ENCODE measurements around the gene KDSR.
A peak's percentile ranks its signal among the peaks of the same experiment; 100 is the strongest.

- TF ChIP-seq, protein P1, sequence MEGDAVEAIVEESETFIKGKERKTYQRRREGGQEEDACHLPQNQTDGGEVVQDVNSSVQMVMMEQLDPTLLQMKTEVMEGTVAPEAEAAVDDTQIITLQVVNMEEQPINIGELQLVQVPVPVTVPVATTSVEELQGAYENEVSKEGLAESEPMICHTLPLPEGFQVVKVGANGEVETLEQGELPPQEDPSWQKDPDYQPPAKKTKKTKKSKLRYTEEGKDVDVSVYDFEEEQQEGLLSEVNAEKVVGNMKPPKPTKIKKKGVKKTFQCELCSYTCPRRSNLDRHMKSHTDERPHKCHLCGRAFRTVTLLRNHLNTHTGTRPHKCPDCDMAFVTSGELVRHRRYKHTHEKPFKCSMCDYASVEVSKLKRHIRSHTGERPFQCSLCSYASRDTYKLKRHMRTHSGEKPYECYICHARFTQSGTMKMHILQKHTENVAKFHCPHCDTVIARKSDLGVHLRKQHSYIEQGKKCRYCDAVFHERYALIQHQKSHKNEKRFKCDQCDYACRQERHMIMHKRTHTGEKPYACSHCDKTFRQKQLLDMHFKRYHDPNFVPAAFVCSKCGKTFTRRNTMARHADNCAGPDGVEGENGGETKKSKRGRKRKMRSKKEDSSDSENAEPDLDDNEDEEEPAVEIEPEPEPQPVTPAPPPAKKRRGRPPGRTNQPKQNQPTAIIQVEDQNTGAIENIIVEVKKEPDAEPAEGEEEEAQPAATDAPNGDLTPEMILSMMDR (IDR thresholded peaks at IDR 0.05; ENCODE audit: poor library complexity, severe bottlenecking), result no peak
- TF ChIP-seq RAD21 (conservative IDR thresholded peaks at IDR 0.05) (no peak), POLR2AphosphoS5 (IDR thresholded peaks at IDR 0.05) (no peak), MXI1 (conservative IDR thresholded peaks at IDR 0.05; ENCODE audit: poor library complexity, severe bottlenecking) (peak; percentile 18), TAF1 (IDR thresholded peaks at IDR 0.05; ENCODE audit: low read depth) (no peak), EZH2 (IDR thresholded peaks at IDR 0.05; ENCODE audit: borderline replicate concordance, insufficient read depth, low read length, poor library complexity, severe bottlenecking) (no peak)
- TF ChIP-seq, protein P2, sequence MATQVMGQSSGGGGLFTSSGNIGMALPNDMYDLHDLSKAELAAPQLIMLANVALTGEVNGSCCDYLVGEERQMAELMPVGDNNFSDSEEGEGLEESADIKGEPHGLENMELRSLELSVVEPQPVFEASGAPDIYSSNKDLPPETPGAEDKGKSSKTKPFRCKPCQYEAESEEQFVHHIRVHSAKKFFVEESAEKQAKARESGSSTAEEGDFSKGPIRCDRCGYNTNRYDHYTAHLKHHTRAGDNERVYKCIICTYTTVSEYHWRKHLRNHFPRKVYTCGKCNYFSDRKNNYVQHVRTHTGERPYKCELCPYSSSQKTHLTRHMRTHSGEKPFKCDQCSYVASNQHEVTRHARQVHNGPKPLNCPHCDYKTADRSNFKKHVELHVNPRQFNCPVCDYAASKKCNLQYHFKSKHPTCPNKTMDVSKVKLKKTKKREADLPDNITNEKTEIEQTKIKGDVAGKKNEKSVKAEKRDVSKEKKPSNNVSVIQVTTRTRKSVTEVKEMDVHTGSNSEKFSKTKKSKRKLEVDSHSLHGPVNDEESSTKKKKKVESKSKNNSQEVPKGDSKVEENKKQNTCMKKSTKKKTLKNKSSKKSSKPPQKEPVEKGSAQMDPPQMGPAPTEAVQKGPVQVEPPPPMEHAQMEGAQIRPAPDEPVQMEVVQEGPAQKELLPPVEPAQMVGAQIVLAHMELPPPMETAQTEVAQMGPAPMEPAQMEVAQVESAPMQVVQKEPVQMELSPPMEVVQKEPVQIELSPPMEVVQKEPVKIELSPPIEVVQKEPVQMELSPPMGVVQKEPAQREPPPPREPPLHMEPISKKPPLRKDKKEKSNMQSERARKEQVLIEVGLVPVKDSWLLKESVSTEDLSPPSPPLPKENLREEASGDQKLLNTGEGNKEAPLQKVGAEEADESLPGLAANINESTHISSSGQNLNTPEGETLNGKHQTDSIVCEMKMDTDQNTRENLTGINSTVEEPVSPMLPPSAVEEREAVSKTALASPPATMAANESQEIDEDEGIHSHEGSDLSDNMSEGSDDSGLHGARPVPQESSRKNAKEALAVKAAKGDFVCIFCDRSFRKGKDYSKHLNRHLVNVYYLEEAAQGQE (IDR thresholded peaks at IDR 0.05; ENCODE audit: borderline replicate concordance), result no peak
Observed at GRCh38 chr18:63320975-63321265, 46.1 kb downstream of the KDSR start.
